H9 (cell line): ENCODE results near the gene NLRP12. TPM values are rescaled to one million over a fixed set of nuclear protein-coding genes. Genes with fewer than 3 reads are reported as not detected.

ENCODE experiments used
- DNase-seq: peaks from one replicate; pipeline ENCODE4 v3.0.0-alpha.2; 2017
- H2AFZ ChIP-seq: one replicate; pipeline ENCODE4 v1.6.1; 2013; ENCODE audit warnings: mild to moderate bottlenecking, low read length, control low read depth, moderate library complexity
- H2AK5ac ChIP-seq: 2 replicates; pipeline ENCODE4 v1.6.1; 2013; ENCODE audit warnings: low read length, control low read depth, mixed read lengths; ENCODE audit not compliant: insufficient read length
- H2BK120ac ChIP-seq: one replicate; pipeline ENCODE4 v1.6.1; 2013; ENCODE audit warnings: low read depth, mild to moderate bottlenecking, low read length, control low read depth, inconsistent platforms; ENCODE audit not compliant: poor library complexity, severe bottlenecking
- H2BK12ac ChIP-seq: 2 replicates; pipeline ENCODE4 v1.6.1; 2013; ENCODE audit warnings: low read length, control low read depth, mixed read lengths, low read depth; ENCODE audit not compliant: insufficient read length
- H2BK15ac ChIP-seq: 2 replicates; pipeline ENCODE4 v1.6.1; 2013; ENCODE audit warnings: low read depth, low read length, control low read depth
- H2BK20ac ChIP-seq: one replicate; pipeline ENCODE4 v1.6.1; 2013; ENCODE audit warnings: low read depth, mild to moderate bottlenecking, low read length, control low read depth, inconsistent platforms; ENCODE audit not compliant: poor library complexity, severe bottlenecking
- H2BK5ac ChIP-seq: 2 replicates; pipeline ENCODE4 v1.6.1; 2013; ENCODE audit warnings: low read length, control low read depth, mixed read lengths; ENCODE audit not compliant: insufficient read length
- H3K14ac ChIP-seq: 2 replicates; pipeline ENCODE4 v1.6.1; 2013; ENCODE audit warnings: low read length, control low read depth; ENCODE audit not compliant: insufficient read depth
- H3K18ac ChIP-seq: 2 replicates; pipeline ENCODE4 v1.6.1; 2013; ENCODE audit warnings: low read depth, mild to moderate bottlenecking, mixed read lengths, low read length, control low read depth; ENCODE audit not compliant: insufficient read length
- H3K23ac ChIP-seq: 2 replicates; pipeline ENCODE4 v1.6.1; 2013; ENCODE audit warnings: low read length, control low read depth, mixed read lengths, low read depth; ENCODE audit not compliant: insufficient read length
- H3K23me2 ChIP-seq: 2 replicates; pipeline ENCODE4 v1.6.1; 2013; ENCODE audit warnings: low read depth, mild to moderate bottlenecking, mixed read lengths, low read length, control low read depth; ENCODE audit not compliant: insufficient read length, poor library complexity, severe bottlenecking
- H3K27ac ChIP-seq: 2 replicates; pipeline ENCODE4 v1.5.1; 2013; ENCODE audit warnings: low read length, control low read depth, mixed read lengths, low read depth; ENCODE audit not compliant: insufficient read length
- H3K27me3 ChIP-seq: 2 replicates; pipeline ENCODE4 v1.6.1; 2013; ENCODE audit warnings: low read length, control low read depth, inconsistent platforms; ENCODE audit not compliant: insufficient read depth
- H3K4ac ChIP-seq: 2 replicates; pipeline ENCODE4 v1.6.1; 2013; ENCODE audit warnings: low read depth, mild to moderate bottlenecking, control low read depth, inconsistent platforms, low read length, moderate library complexity
- H3K4me1 ChIP-seq: 2 replicates; pipeline ENCODE4 v1.6.1; 2013; ENCODE audit warnings: low read length, control low read depth, inconsistent platforms; ENCODE audit not compliant: insufficient read depth
- H3K4me2 ChIP-seq: 2 replicates; pipeline ENCODE4 v1.6.1; 2013; ENCODE audit warnings: low read length, control low read depth, mixed read lengths; ENCODE audit not compliant: insufficient read length, insufficient read depth
- H3K56ac ChIP-seq: 2 replicates; pipeline ENCODE4 v1.6.1; 2013; ENCODE audit warnings: low read depth, mild to moderate bottlenecking, mixed read lengths, low read length, control low read depth; ENCODE audit not compliant: insufficient read length
- H3K79me1 ChIP-seq: 2 replicates; pipeline ENCODE4 v1.6.1; 2013; ENCODE audit warnings: low read depth, mild to moderate bottlenecking, moderate library complexity, low read length, control low read depth, inconsistent platforms; ENCODE audit not compliant: insufficient read depth, poor library complexity, severe bottlenecking
- H3K79me2 ChIP-seq: 2 replicates; pipeline ENCODE4 v1.6.1; 2013; ENCODE audit warnings: low read length, control low read depth, inconsistent platforms; ENCODE audit not compliant: insufficient read depth
- H3K9ac ChIP-seq: 2 replicates; pipeline ENCODE4 v1.6.1; 2013; ENCODE audit warnings: low read length, control low read depth, mixed read lengths; ENCODE audit not compliant: insufficient read length; ENCODE audit errors: extremely low read depth
- H3K9me3 ChIP-seq: one replicate; pipeline ENCODE4 v1.6.1; 2013; ENCODE audit warnings: low read depth, low read length, inconsistent platforms; ENCODE audit not compliant: control insufficient read depth
- H3T11ph ChIP-seq: one replicate; pipeline ENCODE4 v1.6.1; 2013; ENCODE audit warnings: mild to moderate bottlenecking, low read length, control low read depth, inconsistent platforms
- H4K20me1 ChIP-seq: one replicate; pipeline ENCODE4 v1.6.1; 2013; ENCODE audit not compliant: control insufficient read depth, insufficient read length, insufficient read depth
- H4K5ac ChIP-seq: 2 replicates; pipeline ENCODE4 v1.6.1; 2013; ENCODE audit warnings: low read depth, mild to moderate bottlenecking, mixed read lengths, low read length, control low read depth; ENCODE audit not compliant: insufficient read length
- H4K8ac ChIP-seq: replicated peaks from 2 replicates; pipeline ENCODE4 v1.6.1; 2013; ENCODE audit warnings: low read length, control low read depth, mixed read lengths, low read depth; ENCODE audit not compliant: insufficient read length
- H4K91ac ChIP-seq: 2 replicates; pipeline ENCODE4 v1.6.1; 2013; ENCODE audit warnings: low read depth, mild to moderate bottlenecking, moderate library complexity, mixed read lengths, low read length, control low read depth; ENCODE audit not compliant: insufficient read length
- H3K27ac Mint-ChIP-seq, 3 experiments: 2 replicates in 2 of 3; 3 replicates in 1 of 3; pipeline ENCODE4 v1.8.0; 2020 to 2021; ENCODE audit warnings: mixed read lengths in 3 of 3, mild to moderate bottlenecking in 1 of 3, moderate library complexity in 1 of 3
- H3K27me3 Mint-ChIP-seq: 2 replicates; pipeline ENCODE4 v1.8.0; 2021; ENCODE audit warnings: low read depth, mild to moderate bottlenecking, moderate library complexity, mixed read lengths
- H3K36me3 Mint-ChIP-seq, 3 experiments: 2 replicates in 2 of 3; 3 replicates in 1 of 3; pipeline ENCODE4 v1.8.0; 2020 to 2021; ENCODE audit warnings: low read depth in 3 of 3, mixed read lengths in 3 of 3; ENCODE audit not compliant: insufficient read depth in 1 of 3
- H3K4me1 Mint-ChIP-seq, 2 experiments: 2 replicates each; pipeline ENCODE4 v1.8.0; 2020; ENCODE audit warnings: mixed read lengths in 2 of 2
- H3K4me3 Mint-ChIP-seq, 2 experiments: 2 replicates in 1 of 2; 3 replicates in 1 of 2; pipeline ENCODE4 v1.8.0; 2020 to 2021; ENCODE audit warnings: mild to moderate bottlenecking in 2 of 2, mixed read lengths in 2 of 2, moderate library complexity in 1 of 2
- H3K9me3 Mint-ChIP-seq, 2 experiments: 2 replicates in 1 of 2; 3 replicates in 1 of 2; pipeline ENCODE4 v1.8.0; 2020; ENCODE audit warnings: mild to moderate bottlenecking in 2 of 2, mixed read lengths in 2 of 2, moderate library complexity in 1 of 2
- CTCF ChIP-seq: fragments of 200-600 bp; sonication (generic); conservative IDR thresholded peaks from 3 replicates; pipeline ENCODE4 v1.8.0; 2021; ENCODE audit warnings: antibody characterized with exemption, mild to moderate bottlenecking
- WGBS: extraction: QIAGEN DNeasy Blood & Tissue Kit; methylation state at CpG from one replicate; pipeline ENCODE4 v1.1.7; 2013; ENCODE audit warnings: missing lambda C conversion rate, low lambda C conversion rate, mixed read lengths; ENCODE audit not compliant: insufficient read length; ENCODE audit errors: extremely low coverage; 5-methylcytosine and 5-hydroxymethylcytosine counted together
- total RNA-seq: library from RNA; stranded (reverse); gene quantifications from 2 replicates; pipeline ENCODE4 v1.2.1, GENCODE V29; 2021

Gene NLRP12
- total RNA-seq, 1 experiment from 2014 or later = 4.0 TPM

GRCh38 chr19:53773999-53774398 is 50.1 kb downstream of the NLRP12 start:
- Histone ChIP-seq H3K4ac (no peak overlapping the region), H4K5ac (no peak overlapping the region), H3K23me2 (no peaks in the 10 kb centered on the region), H4K20me1 (no peaks in the 10 kb centered on the region), H3K9me3 (no peaks in the 10 kb centered on the region), H2AFZ (no peak overlapping the region), H3K27me3 (no peaks in the 10 kb centered on the region), H3K9ac (no peak overlapping the region), H3K14ac (no peak overlapping the region), H4K8ac (no peak overlapping the region), H3K23ac (no peak overlapping the region), H2BK15ac (no peak overlapping the region), H3K4me2 (no peak overlapping the region), H2AK5ac (no peak overlapping the region), H2BK12ac (no peak overlapping the region), H3K4me1 (peaks cover 3% of the 10 kb centered on the region; the same call in 1 of the 2 replicates), H2BK5ac (no peak overlapping the region), H3K18ac (no peak overlapping the region), H3T11ph (no peak overlapping the region), H2BK20ac (no peak overlapping the region), H4K91ac (no peak overlapping the region), H3K27ac (no peak overlapping the region), H3K79me2 (no peaks in the 10 kb centered on the region), H3K56ac (no peak overlapping the region), H2BK120ac (no peak overlapping the region), H3K79me1 (no peaks in the 10 kb centered on the region)
- no peak overlapping the region for H3K4me3 Mint-ChIP-seq
- H3K36me3 Mint-ChIP-seq = no peaks in the 10 kb centered on the region
- no peak for DNase-seq
- no peak for TF ChIP-seq CTCF
- H3K4me1 Mint-ChIP-seq = peaks cover 36 to 39% of the 10 kb centered on the region in 2 experiments
- no peaks in the 10 kb centered on the region; the same call in 1 of the 2 replicates for H3K27me3 Mint-ChIP-seq
- H3K27ac Mint-ChIP-seq = peak overlapping the region in 1 of 3 experiments; percentile 13; a peak in 1 of 7 replicates
- whole genome bisulfite sequencing = no CpG with 5 or more reads among the region's 4 CpGs
- no peaks in the 10 kb centered on the region for H3K9me3 Mint-ChIP-seq
